ENCODE results near the gene DNMT3L. TPM values are rescaled to one million over a fixed set of nuclear protein-coding genes. Genes with fewer than 3 reads are reported as not detected.

DNMT3L gene
- polyA plus RNA-seq, 1 of the 3 experiments (the other 2 are of a cell fraction): not detected

DNA sequence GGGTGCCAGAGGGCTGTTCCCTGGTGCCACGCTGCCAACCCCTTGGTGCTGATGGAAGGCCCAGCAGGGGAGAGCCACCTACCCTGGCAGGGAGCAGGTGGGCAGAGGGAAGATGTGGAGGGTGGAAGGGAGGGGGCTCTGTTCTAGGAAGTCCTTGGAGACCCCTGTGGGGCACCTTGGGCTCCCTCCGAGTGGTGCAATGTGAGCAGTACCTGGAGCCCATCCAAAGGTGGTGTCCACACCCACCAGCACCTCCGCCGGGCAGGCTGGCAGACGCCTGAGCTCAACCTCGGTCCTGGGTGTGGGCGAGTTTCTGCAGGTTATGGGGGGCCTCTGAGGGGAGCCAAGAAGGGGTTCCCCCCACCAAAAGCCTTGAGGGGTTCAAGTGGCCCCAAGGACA lies 11.3 kb upstream of the DNMT3L start (continued):
- no peak for TF ChIP-seq USF2 (IDR thresholded peaks at IDR 0.05; ENCODE audit: borderline replicate concordance, low read depth, low read length)
- TF ChIP-seq RAD21 (IDR thresholded peaks at IDR 0.05; ENCODE audit: low read length): no peak
- TF ChIP-seq RFX5 (IDR thresholded peaks at IDR 0.05; ENCODE audit: low read length): no peak
- no peak for TF ChIP-seq CHD2 (IDR thresholded peaks at IDR 0.05; ENCODE audit: low read length, partially characterized antibody)

GRCh38 chr21:44272284-44272858 lies 10.7 kb upstream of the DNMT3L start:
- Histone ChIP-seq H3K36me3 (replicated peaks in 1 of 2; ENCODE audit: control insufficient read depth in 1 of 2, insufficient read depth in 2 of 2, low read length in 1 of 2) (no peaks in the 10 kb centered on the region), H3K9me2 (no peaks in the 10 kb centered on the region), H3K9ac (no peak overlapping the region), H3K9me3 (no peaks in the 10 kb centered on the region), H3K27me3 (ENCODE audit: insufficient read depth) (0 out of 2 replicates have a peak, but pooled peaks cover 5% of the 10 kb centered on the region), H3K27ac (ENCODE audit: low read depth in 2 of 2, low read length in 1 of 2) (no peak overlapping the region), H3K4me3 (ENCODE audit: low read depth in 2 of 2, low read length in 1 of 2) (no peak overlapping the region), H3K4me2 (no peak overlapping the region), H4K20me1 (ENCODE audit: insufficient read depth) (no peaks in the 10 kb centered on the region), H3K79me2 (ENCODE audit: insufficient read depth) (no peaks in the 10 kb centered on the region), H3F3A (replicated peaks; ENCODE audit: insufficient read depth) (no peaks in the 10 kb centered on the region), H3K4me1 (ENCODE audit: control insufficient read depth in 1 of 2, insufficient read depth in 2 of 2, low read depth in 1 of 2, low read length in 1 of 2) (no peaks in the 10 kb centered on the region), H2AFZ (ENCODE audit: low read depth) (no peak overlapping the region)
- no peak for TF ChIP-seq YY1 (IDR thresholded peaks at IDR 0.05; ENCODE audit: low read depth)
- TF ChIP-seq ZBTB33 (IDR thresholded peaks at IDR 0.05; ENCODE audit: borderline replicate concordance, low read depth): no peak
- TF ChIP-seq MXI1 (IDR thresholded peaks at IDR 0.05; ENCODE audit: low read depth, low read length): no peak
- TF ChIP-seq, protein P1, sequence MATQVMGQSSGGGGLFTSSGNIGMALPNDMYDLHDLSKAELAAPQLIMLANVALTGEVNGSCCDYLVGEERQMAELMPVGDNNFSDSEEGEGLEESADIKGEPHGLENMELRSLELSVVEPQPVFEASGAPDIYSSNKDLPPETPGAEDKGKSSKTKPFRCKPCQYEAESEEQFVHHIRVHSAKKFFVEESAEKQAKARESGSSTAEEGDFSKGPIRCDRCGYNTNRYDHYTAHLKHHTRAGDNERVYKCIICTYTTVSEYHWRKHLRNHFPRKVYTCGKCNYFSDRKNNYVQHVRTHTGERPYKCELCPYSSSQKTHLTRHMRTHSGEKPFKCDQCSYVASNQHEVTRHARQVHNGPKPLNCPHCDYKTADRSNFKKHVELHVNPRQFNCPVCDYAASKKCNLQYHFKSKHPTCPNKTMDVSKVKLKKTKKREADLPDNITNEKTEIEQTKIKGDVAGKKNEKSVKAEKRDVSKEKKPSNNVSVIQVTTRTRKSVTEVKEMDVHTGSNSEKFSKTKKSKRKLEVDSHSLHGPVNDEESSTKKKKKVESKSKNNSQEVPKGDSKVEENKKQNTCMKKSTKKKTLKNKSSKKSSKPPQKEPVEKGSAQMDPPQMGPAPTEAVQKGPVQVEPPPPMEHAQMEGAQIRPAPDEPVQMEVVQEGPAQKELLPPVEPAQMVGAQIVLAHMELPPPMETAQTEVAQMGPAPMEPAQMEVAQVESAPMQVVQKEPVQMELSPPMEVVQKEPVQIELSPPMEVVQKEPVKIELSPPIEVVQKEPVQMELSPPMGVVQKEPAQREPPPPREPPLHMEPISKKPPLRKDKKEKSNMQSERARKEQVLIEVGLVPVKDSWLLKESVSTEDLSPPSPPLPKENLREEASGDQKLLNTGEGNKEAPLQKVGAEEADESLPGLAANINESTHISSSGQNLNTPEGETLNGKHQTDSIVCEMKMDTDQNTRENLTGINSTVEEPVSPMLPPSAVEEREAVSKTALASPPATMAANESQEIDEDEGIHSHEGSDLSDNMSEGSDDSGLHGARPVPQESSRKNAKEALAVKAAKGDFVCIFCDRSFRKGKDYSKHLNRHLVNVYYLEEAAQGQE (IDR thresholded peaks at IDR 0.05; ENCODE audit: low read depth, low read length): no peak
- WGBS (ENCODE audit: low lambda C conversion rate): 68% methylated on average over 5 of the region's 18 CpGs
- POLR2A ChIA-PET: no interaction called here
- CTCF ChIA-PET: interaction anchor here (3.0 kb wide), 1 partner anchor 25 kb away, joined by 14 read pairs; no protein-coding TSS in a partner anchor
- DNase-seq: no peak

Data from SK-N-SH (cell line).